HS-5 (cell line): ENCODE data around the gene CDK3.

Experiments used
- DNase-seq: peaks from one replicate; pipeline ENCODE4 v3.0.0-alpha.2; 2012; ENCODE audit warnings: low read depth

Gene CDK3

DNA sequence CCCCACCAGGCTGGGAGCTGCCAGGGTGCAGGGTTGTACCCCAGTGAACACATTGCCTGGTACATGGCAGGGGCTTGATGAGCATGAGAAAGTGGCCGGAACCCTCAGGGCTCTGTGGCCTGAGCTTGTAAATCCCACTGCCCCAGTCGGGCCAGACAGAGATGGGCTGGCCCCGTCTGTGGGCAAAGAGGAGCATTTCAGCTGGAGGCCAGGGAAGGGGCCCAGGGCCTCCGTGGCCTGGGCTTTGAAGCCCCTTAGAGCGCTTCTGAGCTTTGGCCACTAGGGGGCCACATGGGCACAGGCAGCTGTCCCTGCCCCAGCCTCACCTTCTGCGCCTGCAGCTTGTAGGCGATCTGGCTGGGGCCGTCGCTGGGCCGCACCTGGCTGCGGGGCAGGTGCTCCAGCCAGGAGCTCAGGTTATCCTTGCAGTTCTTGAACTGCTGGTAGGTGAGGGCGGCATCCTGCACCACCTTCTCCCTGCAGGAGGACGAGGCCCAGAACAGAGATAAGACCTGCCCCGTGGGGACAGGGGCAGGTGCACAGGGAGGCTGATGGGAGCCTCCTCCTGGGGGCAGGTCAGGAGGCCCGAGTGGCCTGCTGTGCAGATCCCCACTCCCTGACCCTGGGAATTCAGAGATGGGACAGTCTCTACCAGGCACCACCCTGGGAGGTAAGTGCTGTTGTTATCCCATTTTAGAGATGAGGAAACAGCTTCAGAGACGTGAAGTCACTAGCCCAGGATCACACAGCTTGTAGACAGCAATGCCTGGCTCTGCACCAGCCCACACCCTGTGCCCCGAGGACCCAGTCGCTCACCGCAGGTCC is 13.7 kb downstream of the CDK3 start:
- no peak for DNase-seq

GRCh38 chr17:76014925-76015261 is 14.2 kb downstream of the CDK3 start:
- no peak for DNase-seq

DNA sequence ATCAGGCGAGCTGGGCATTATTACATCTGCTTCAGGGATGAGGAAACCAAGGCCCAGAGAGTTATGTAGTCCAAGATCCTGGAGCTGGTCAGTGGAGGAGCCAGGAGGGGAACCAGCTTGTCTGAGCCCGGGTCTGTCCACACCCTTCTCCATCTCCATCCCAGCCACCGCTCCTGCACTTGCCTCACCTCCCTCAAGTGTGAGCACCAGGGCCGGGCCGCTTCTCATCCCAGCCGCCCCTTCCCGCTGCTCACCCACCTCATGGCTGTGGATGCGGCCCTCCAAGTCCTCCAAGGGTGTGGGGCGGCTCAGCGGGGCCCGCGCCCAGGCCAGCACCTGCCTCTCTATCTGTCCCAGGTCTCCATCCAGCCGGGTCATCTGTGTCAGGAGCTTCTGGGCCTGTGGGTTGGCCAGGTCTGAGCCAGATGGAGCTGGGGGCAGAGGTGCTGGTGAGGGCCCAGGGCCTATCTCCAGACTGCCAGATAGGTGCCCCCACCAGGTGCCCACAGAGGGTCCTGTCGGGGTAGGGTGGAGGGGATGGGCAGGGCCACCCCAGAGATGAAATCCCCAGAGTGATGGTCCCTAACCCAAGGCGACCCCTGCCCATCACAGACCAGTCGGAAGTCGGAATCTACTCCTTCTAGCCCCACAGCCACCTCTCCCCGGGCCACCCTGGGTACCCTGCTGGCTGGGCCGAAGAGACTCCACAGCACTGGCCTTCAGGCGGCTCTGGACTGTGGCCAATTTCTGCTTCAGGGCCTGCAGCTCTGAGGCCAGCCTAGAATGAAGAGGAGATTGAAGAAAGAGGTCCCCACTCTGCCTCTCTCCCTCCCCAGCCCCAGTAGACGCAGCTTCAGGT is 17.1 kb downstream of the CDK3 start:
- DNase-seq = no peak

GRCh38 chr17:76018340-76018680 is 17.7 kb downstream of the CDK3 start:
- no peak for DNase-seq

DNA sequence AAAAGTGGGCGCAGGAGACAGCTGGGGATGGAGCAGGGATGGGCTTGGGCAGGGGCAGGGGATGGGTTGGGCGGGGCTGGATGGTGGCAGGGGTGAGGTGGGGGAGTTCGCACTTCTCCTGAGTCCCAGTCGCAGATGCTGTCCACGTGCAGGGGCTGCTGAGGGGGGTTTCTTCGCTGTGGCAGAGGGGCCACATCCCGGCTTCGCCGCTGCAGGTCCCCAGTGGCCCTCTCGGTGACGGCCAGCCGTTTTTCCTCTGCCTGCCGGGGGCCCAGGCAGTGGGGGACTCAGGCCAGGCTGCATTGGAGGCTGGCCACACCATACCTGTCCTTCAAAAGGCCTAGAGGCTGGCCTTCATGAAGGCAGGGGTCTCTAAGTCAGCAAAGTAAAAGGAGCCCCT is 18.1 kb downstream of the CDK3 start:
- no peak for DNase-seq

GRCh38 chr17:76019833-76020467 is 19.3 kb downstream of the CDK3 start:
- no peak for DNase-seq

DNA sequence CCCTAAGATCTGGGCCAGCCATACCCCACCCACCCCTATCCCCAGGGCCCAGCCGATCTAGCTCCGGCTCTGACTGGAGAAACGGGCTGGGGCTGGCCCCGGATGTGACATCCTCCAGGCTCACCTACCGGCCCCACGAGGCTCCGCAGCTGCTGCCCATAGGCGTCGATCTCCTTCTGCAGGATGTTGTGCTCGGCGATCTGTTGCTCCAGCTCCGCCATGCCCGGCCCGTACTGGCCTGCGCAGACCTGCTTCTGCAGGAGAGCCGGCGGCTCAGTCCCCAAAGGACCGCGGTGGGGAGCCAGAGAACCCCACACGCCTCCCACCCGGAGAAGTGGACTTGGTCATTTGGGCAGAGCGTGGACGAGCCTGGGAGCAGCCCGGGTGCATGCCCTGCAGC is 21.6 kb downstream of the CDK3 start:
- no peak for DNase-seq

GRCh38 chr17:76022973-76023899 is 22.6 kb downstream of the CDK3 start:
- DNase-seq = no peak

DNA sequence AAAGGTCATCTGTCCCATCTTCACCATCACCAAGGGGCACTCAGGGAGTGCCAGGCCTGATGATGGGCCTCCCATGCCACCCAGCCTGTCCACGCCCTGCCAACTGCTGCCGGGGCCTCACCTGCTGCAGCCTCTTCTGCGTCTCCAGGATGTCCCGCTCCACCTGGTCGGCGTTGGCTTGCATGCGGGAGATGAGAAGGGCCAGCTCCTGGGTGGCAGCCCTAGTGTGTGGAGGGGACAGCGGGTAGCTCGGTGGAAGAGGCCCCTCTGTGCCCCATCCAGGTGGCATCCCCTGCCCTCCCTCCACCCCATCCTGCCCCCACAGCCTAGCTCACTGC is 23.2 kb downstream of the CDK3 start:
- DNase-seq = no peak

DNA sequence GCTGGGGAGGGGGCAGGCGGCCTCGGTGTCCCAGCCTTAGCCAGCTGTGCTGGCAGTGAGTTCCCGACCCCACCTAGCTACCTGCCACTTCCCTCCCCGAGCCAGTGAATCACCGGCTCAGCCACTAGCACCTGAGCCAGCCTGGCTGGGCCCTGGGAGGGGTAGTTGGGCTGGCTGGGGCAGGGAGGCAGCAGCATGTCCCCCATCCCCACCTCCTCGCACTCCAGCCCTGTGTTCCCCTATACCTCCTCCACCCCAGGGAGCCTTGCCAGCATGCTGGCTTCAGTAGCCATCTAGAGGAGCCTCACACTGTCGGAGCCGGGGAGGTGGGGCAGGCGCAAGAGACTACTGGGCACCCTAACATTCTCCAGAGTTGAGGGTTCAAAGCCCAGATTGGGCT is 23.7 kb downstream of the CDK3 start:
- no peak for DNase-seq

DNA sequence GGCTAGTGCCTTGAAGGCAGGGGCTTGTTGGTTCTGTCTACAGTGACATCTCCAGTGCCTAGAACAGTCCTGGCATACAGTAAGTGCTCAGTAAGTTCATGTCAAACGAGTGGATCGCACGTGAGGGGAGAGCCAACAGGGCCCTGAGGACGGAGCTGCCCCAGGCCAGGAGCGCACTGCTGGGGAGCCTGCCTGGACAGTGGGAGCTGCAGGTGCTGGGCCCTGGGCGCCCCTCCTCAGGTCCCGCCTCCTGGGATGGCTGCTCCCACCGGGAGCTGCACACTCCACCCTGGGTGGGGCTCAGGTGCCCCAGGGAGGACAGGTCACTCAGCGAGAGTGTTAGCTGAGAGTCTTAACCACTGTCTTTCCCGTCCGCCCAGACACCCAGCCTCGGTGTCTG is 24.6 kb downstream of the CDK3 start:
- no peak for DNase-seq

GRCh38 chr17:76026714-76027158 is 26.1 kb downstream of the CDK3 start:
- no peak for DNase-seq

GRCh38 chr17:76027159-76027839 is 26.6 kb downstream of the CDK3 start, which contains the start of gene EVPL:
Gene EVPL, minus strand, starts transcription at chr17:76027306. Its CDS starts 108 bp downstream, at chr17:76027198.
- DNase-seq = no peak

- DNase-seq = no peak
Observed at GRCh38 chr17:76032073-76032779, 31.6 kb downstream of the CDK3 start.

- no peak for DNase-seq
Observed at GRCh38 chr17:76032780-76033108, 32.1 kb downstream of the CDK3 start.

- DNase-seq = no peak
Observed at GRCh38 chr17:76033139-76033538, 32.5 kb downstream of the CDK3 start.

DNA sequence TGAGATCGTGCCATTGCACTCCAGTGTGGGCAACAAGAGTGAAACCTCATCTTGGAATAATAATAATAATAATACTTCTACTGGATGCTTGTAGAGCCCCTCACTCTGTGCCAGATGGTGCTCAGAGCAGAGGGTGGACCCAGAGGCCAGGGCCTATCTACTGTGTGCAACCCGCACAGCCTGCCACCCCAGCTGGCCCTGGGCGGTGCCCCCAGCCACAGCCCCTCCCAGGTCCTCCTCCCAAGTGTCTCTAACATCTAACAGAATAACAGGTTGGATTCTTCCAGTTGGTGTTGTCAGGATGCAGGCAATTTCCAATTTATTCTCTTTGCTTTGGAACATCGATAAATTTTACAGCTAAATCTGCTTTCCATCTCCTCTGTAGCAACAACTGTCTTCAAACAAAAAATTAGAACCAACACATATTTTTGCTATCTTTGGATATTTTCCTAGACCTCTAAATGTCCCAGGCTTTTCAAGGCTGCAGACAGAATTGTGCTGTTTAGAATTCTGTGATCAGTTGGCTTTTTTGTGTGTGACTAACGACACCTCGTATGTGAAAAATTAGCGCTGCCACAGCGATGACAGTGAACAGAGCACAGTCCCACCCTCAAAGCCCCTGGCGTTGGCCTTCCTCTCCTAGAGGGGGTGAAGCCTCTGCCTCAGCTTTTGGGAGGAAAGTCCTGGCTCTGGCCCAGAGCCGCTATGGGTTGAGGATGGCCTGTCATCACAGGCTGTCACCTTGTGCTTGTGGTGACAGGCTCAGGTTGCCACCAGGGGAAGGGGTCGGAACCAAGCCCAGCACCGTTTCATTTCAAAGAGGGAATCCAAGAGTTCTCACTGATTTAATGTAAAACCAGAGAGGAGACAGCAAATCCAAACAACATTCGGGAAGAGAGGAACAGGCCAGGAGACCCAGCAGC is 34.0 kb downstream of the CDK3 start:
- DNase-seq = no peak

- no peak for DNase-seq
Observed at GRCh38 chr17:76036497-76037261, 36.0 kb downstream of the CDK3 start.

GRCh38 chr17:76038050-76038449 is 37.4 kb downstream of the CDK3 start:
- no peak for DNase-seq
